PFSK-1 (cell line): ENCODE data around the gene CACNA2D4.

Experiments used
- FOXP2 ChIP-seq: optimal IDR thresholded peaks from 2 replicates; pipeline ENCODE3; 2011; ENCODE audit warnings: borderline replicate concordance, control low read depth, inconsistent platforms; ENCODE audit not compliant: insufficient read depth; ENCODE audit errors: extremely low read length, extremely low read depth
- POLR2AphosphoS5 ChIP-seq: IDR thresholded peaks from 2 replicates; pipeline ENCODE4 v1.6.1; 2012; ENCODE audit warnings: low read depth, mild to moderate bottlenecking, control low read depth, low read length, moderate library complexity
- REST ChIP-seq, 2 experiments: IDR thresholded peaks; 2 replicates each; pipeline versions ENCODE4 v1.6.1 to v1.8.0; 2011 to 2012; ENCODE audit warnings: low read depth in 2 of 2, low read length in 2 of 2, control low read depth in 1 of 2, inconsistent platforms in 1 of 2, mild to moderate bottlenecking in 1 of 2, moderate library complexity in 1 of 2; ENCODE audit not compliant: insufficient read depth in 1 of 2
- SIN3A ChIP-seq: IDR thresholded peaks from 2 replicates; pipeline ENCODE4 v1.6.1; 2012; ENCODE audit warnings: mild to moderate bottlenecking, low read length, moderate library complexity, borderline replicate concordance; ENCODE audit not compliant: insufficient read depth
- TAF1 ChIP-seq: IDR thresholded peaks from 2 replicates; pipeline ENCODE4 v1.6.1; 2012; ENCODE audit warnings: low read length, control low read depth, borderline replicate concordance; ENCODE audit not compliant: insufficient read depth

DNA sequence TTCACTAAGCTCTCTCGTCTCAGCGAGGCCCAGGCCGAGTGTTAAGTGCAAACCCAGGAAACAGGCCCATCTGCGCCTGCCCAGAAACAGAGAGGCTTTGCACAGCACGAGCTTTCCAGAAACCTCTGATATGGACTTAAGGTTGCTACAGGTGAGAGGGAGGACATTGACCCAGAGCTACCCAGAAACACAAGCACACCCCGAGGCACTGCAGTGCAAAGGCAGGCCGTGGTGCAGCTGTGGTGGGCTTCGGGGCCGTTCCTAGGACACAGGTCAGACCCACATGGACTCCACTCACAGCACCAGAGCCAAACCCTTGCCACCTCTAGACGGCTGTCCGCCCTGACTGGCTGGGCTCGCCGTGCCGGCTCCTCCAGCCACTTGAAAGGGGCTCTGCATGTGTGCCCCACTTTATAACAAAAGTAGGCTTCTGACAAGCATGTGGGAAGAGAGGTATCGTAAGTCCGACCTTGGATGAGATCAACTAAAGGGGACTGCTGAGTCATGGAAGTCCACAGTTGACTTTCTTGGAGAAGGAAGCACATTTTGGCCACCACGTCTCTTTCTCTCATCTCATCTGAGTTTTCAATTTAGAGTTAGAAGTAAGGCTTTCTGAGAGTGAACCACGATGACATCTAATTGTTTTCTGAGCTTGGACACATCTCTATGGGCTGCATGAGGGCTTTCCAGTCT is 38.2 kb downstream of the CACNA2D4 start:
- no peak for TF ChIP-seq POLR2AphosphoS5
- TF ChIP-seq SIN3A, result no peak
- TF ChIP-seq REST (IDR thresholded peaks at IDR 0.05; ENCODE audit: insufficient read depth in 1 of 2, low read depth in 2 of 2, low read length in 2 of 2), result no peak
- TF ChIP-seq TAF1, result no peak
- TF ChIP-seq FOXP2, result no peak
